PC-9 (cell line): ENCODE measurements around the gene PARK7.

Experiments used
- CTCF ChIP-seq: fragments of 200-600 bp; sonication (generic); conservative IDR thresholded peaks from 2 replicates; pipeline ENCODE4 v1.6.1; 2017; ENCODE audit warnings: mixed run types, antibody characterized with exemption, mild to moderate bottlenecking, moderate library complexity
- EZH2 ChIP-seq: fragments of 200-600 bp; sonication (generic); IDR thresholded peaks from 2 replicates; pipeline ENCODE4 v1.8.0; 2017; ENCODE audit warnings: antibody characterized with exemption, low read depth

GRCh38 chr1:8006037-8006963 is 44.8 kb downstream of the PARK7 start:
- TF ChIP-seq EZH2 (no peak), CTCF (no peak)
